Measurements from ENCODE around the gene TRMT2A.

The TRMT2A gene

GRCh38 chr22:20063271-20064139 lies 53.5 kb downstream of the TRMT2A start:
- no peak for DNase-seq (ENCODE audit: low spot score)

GRCh38 chr22:20062766-20063083 lies 54.3 kb downstream of the TRMT2A start:
- no peak for DNase-seq (ENCODE audit: low spot score)

- no peak for DNase-seq (ENCODE audit: low spot score)
These were observed 54.8 kb downstream of the TRMT2A start for GRCh38 chr22:20062043-20062765.
